Stimulated activated CD4-positive, alpha-beta T cell treated with anti-CD3 and anti-CD28 coated beads, Interleukin-1b, Interleukin-23, amount 100 ng/mL, for 24 hours (primary cell): ENCODE measurements around the gene TRIM67.

Experiments used
- DNase-seq, 4 experiments: peaks; one replicate each; pipeline ENCODE4 v3.0.0-alpha.2; 2020; ENCODE audit warnings: low read depth in 4 of 4, low spot score in 1 of 4

The TRIM67 gene

GRCh38 chr1:231232870-231233734 lies 71.2 kb downstream of the TRIM67 start:
- no peak for DNase-seq

- DNase-seq = no peak
Measured at GRCh38 chr1:231233735-231234417, 72.0 kb downstream of the TRIM67 start.

GRCh38 chr1:231234506-231234905 lies 72.6 kb downstream of the TRIM67 start:
- DNase-seq = no peak

GRCh38 chr1:231235526-231236207 lies 73.8 kb downstream of the TRIM67 start:
- DNase-seq = no peak

GRCh38 chr1:231236208-231236591 lies 74.3 kb downstream of the TRIM67 start:
- DNase-seq = no peak

GRCh38 chr1:231236938-231237337 lies 75.1 kb downstream of the TRIM67 start:
- DNase-seq = no peak

- DNase-seq = no peak
Measured at GRCh38 chr1:231238298-231238697, 76.4 kb downstream of the TRIM67 start.

- no peak for DNase-seq
Measured at GRCh38 chr1:231240531-231240882, 78.6 kb downstream of the TRIM67 start.

GRCh38 chr1:231240883-231241735 lies 79.3 kb downstream of the TRIM67 start, which contains the start of gene GNPAT:
GNPAT (plus strand) TSS chr1:231241212; CDS start chr1:231241379, 167 bp downstream.
- DNase-seq = peak; percentile 81 to 87 (median 84)

GRCh38 chr1:231241750-231242149 lies 79.9 kb downstream of the TRIM67 start:
- no peak for DNase-seq

- DNase-seq = no peak
Measured at GRCh38 chr1:231242516-231243198, 80.8 kb downstream of the TRIM67 start.

- no peak for DNase-seq
Measured at GRCh38 chr1:231248778-231249177, 86.9 kb downstream of the TRIM67 start.

- no peak for DNase-seq
Measured at GRCh38 chr1:231252336-231252735, 90.5 kb downstream of the TRIM67 start.

- no peak for DNase-seq
Measured at GRCh38 chr1:231260351-231260750, 98.5 kb downstream of the TRIM67 start.

GRCh38 chr1:231264642-231265041 lies 102.8 kb downstream of the TRIM67 start:
- DNase-seq = no peak

- no peak for DNase-seq
Measured at GRCh38 chr1:231265379-231265778, 103.5 kb downstream of the TRIM67 start.

- DNase-seq = no peak
Measured at GRCh38 chr1:231266811-231267322, 105.0 kb downstream of the TRIM67 start.
